ENCODE measurements around the gene RTL10. TPM values are rescaled to one million over a fixed set of nuclear protein-coding genes. Genes with fewer than 3 reads are reported as not detected.

Gene RTL10
- total and polyA plus RNA-seq, 8 donors: 3.7 to 12.4 (median 8.6) TPM

DNA sequence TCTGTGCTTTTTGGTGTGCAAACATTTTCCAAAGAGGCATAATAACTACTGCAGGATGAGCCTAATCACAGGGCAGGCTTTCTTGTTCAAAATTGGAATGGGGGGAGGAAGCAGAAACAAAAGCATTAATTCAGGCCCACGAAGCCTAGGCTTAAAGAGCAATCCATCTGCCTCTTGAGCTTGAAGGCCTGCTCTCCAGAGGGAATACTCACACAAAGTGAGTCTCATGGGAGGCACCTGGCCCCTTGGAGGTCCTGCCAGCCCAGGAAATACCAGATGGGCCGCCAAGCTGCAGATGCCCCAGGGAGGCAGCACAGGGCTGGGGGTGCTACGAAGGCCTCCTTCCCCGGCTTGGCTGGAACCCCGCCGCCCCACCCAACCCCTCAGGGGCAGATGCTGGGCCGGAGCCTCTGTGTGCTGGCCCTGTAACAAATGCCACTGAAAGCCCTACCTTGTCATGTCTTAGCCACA, 47.6 kb upstream of the RTL10 start:
- no peak for ATAC-seq
- FAIRE-seq: no peak
- intact Hi-C loops (cut with DNase I): loop anchor here in 1 of 3 donors (5.0 kb wide), 1 partner anchor 160 kb away; no protein-coding TSS in a partner anchor
- Histone ChIP-seq H3K27ac (no peak overlapping the region), H3K9me3 (no peaks in the 10 kb centered on the region), H3K4me1 (no peaks in the 10 kb centered on the region), H3K4me3 (no peak overlapping the region), H3K36me3 (no peaks in the 10 kb centered on the region), H3K27me3 (no peaks in the 10 kb centered on the region)
- no peak for DNase-seq
- TF ChIP-seq, protein P1, sequence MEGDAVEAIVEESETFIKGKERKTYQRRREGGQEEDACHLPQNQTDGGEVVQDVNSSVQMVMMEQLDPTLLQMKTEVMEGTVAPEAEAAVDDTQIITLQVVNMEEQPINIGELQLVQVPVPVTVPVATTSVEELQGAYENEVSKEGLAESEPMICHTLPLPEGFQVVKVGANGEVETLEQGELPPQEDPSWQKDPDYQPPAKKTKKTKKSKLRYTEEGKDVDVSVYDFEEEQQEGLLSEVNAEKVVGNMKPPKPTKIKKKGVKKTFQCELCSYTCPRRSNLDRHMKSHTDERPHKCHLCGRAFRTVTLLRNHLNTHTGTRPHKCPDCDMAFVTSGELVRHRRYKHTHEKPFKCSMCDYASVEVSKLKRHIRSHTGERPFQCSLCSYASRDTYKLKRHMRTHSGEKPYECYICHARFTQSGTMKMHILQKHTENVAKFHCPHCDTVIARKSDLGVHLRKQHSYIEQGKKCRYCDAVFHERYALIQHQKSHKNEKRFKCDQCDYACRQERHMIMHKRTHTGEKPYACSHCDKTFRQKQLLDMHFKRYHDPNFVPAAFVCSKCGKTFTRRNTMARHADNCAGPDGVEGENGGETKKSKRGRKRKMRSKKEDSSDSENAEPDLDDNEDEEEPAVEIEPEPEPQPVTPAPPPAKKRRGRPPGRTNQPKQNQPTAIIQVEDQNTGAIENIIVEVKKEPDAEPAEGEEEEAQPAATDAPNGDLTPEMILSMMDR (IDR thresholded peaks at IDR 0.05): no peak
- 93% methylated on average over 7 of the region's 7 CpGs for WGBS, 2 donors

DNA sequence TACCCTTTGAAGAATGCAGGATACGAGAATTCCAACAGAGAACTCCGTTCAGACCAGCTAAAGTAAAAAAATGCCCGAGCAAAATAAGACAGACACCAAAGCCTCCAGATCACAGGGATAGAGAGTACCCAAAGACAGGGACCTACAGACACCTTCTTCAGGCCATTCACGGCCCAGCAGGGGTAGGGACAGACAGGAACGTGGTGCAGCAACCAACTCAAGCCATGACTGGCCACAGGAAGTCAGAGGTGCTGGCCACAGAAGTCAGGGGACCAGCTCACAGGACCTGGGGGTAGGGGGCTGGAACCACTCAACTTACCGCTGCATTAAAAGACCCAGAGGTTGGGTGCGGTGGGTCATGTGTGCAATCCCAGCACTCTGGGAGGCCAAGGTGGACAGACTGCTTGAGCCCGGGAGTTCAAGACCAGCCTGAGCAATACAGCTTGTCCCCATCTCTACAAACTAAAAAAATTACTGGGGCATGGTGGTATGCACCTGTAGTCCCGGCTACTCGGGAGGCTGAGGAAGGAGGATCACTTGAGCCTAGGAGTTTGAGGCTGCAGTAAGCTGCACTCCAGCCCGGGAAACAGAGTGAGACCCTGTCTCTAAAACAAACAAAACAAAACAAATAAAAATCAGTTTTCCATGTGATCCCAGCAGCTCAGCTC, 47.0 kb upstream of the RTL10 start:
- TF ChIP-seq, protein P1 (IDR thresholded peaks at IDR 0.05): no peak
- 83 to 86% methylated on average over 11 of the region's 11 CpGs for WGBS, 2 donors
- H3K27me3 ChIP-seq: no peaks in the 10 kb centered on the region
- no peaks in the 10 kb centered on the region for H3K36me3 ChIP-seq
- FAIRE-seq: no peak
- H3K27ac ChIP-seq: no peak overlapping the region
- no peaks in the 10 kb centered on the region for H3K9me3 ChIP-seq
- ATAC-seq: no peak
- no peak for DNase-seq
- intact Hi-C loops (cut with DNase I): loop anchor here in 1 of 3 donors (5.0 kb wide), 1 partner anchor 159 kb away; no protein-coding TSS in a partner anchor
- H3K4me3 ChIP-seq: no peak overlapping the region
- no peaks in the 10 kb centered on the region for H3K4me1 ChIP-seq

DNA sequence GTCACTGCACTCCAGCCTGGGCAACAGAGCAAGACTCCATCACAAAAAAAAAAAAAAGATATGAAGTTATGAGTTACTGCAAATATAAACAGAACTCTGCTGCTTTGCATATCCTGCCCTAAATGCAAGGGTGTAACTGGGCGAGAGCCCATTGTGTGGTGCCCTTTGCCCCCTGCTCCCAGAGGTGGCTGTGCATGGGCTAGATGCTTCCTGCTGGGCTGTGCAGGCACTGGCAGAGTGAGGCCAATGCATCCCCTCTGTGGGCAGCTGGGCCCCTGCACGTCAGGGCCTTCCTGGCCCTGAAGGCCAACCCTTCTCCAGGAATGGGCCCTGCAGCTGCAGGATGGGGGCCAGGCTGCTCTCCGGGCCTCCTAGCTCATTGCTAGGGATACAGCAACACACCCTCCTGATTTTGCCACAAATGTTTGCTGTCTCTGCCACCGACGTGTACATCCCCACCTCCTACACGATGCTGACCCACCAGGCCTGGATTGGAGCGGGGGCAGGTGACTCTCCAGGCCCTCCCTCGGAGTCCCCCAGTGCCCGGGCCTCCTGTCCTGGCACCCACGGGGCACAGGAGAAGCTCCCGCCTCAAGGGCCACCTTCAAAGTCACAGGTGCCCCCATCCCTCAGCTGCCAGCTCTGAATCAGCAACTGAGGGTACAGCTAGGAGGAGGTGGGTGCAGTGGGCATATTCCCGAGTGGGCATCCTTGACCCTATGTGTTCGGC, 46.2 kb upstream of the RTL10 start:
- 81 to 88% methylated on average over 13 of the region's 13 CpGs for WGBS, 2 donors
- intact Hi-C loops (cut with DNase I): loop anchor here in 1 of 3 donors (5.0 kb wide), 1 partner anchor 159 kb away; no protein-coding TSS in a partner anchor
- Histone ChIP-seq H3K27me3 (no peaks in the 10 kb centered on the region), H3K36me3 (no peaks in the 10 kb centered on the region), H3K4me1 (no peaks in the 10 kb centered on the region), H3K9me3 (no peaks in the 10 kb centered on the region), H3K27ac (no peak overlapping the region), H3K4me3 (no peak overlapping the region)
- peak in 1 of 4 donors; percentile 26 for ATAC-seq
- no peak for FAIRE-seq
- peak in 1 of 6 donors; percentile 1 for DNase-seq
- TF ChIP-seq, protein P1 (IDR thresholded peaks at IDR 0.05): no peak

GRCh38 chr22:19898831-19899567, 44.3 kb upstream of the RTL10 start:
- TF ChIP-seq, protein P1 (IDR thresholded peaks at IDR 0.05): no peak
- intact Hi-C loops (cut with DNase I): no loop called here
- no peaks in the 10 kb centered on the region for H3K27me3 ChIP-seq
- no peak overlapping the region for H3K4me3 ChIP-seq
- WGBS, 2 donors: 89% methylated on average over 16 of the region's 16 CpGs
- no peaks in the 10 kb centered on the region for H3K36me3 ChIP-seq
- ATAC-seq (no peak), DNase-seq (no peak), FAIRE-seq (no peak)
- H3K4me1 ChIP-seq: no peaks in the 10 kb centered on the region
- no peaks in the 10 kb centered on the region for H3K9me3 ChIP-seq
- H3K27ac ChIP-seq: no peak overlapping the region
